Upper lobe of left lung (tissue), 6 donors: ENCODE data around the gene PSMG4. TPM values are rescaled to one million over a fixed set of nuclear protein-coding genes. Genes with fewer than 3 reads are reported as not detected.

Experiments
- ATAC-seq, 2 donors: fragments of 200-7000 bp; cut with Tn5 transposase; one replicate each; pipeline ENCODE4 v1.9.1; 2022; ENCODE audit warnings: mild to moderate bottlenecking in 2 of 2, moderate library complexity in 2 of 2; ENCODE audit not compliant: low FRiP score in 2 of 2
- DNase-seq, 2 donors: peaks; one replicate each; pipeline ENCODE4 v3.0.0-alpha.2; 2019 to 2020
- H3K27ac ChIP-seq, 4 donors: fragments of 200-600 bp; sonication (generic); one replicate each; pipeline ENCODE4 v1.5.1; 2016 to 2019
- H3K27me3 ChIP-seq, 4 donors: fragments of 200-600 bp; sonication (generic); one replicate each; pipeline ENCODE4 v1.5.1; 2017 to 2019
- H3K36me3 ChIP-seq, 4 donors: fragments of 200-600 bp; sonication (generic); one replicate each; pipeline ENCODE4 v1.5.1; 2016 to 2019
- H3K4me1 ChIP-seq, 4 donors: fragments of 200-600 bp; sonication (generic); one replicate each; pipeline ENCODE4 v1.5.1; 2018 to 2019
- H3K4me3 ChIP-seq, 4 donors: fragments of 200-600 bp; sonication (generic); one replicate each; pipeline ENCODE4 v1.5.1; 2017 to 2019; ENCODE audit warnings: mild to moderate bottlenecking in 2 of 4, moderate library complexity in 1 of 4
- H3K9me3 ChIP-seq, 4 donors: fragments of 200-600 bp; sonication (generic); one replicate each; pipeline ENCODE4 v1.5.1; 2018 to 2019
- EP300 ChIP-seq, 4 donors: sonication (generic); formaldehyde crosslinking; IDR thresholded peaks; one replicate each; pipeline ENCODE4 v1.5.1; 2017; ENCODE audit warnings: antibody characterized with exemption in 4 of 4, control low read depth in 2 of 4
- POLR2A ChIP-seq, 4 donors: fragments of 450-650 bp; IDR thresholded peaks; one replicate each; pipeline ENCODE4 v1.5.1; 2016 to 2017; ENCODE audit warnings: antibody characterized with exemption in 4 of 4, mild to moderate bottlenecking in 2 of 4
- POLR2AphosphoS5 ChIP-seq, 2 donors: sonication (generic); formaldehyde crosslinking; IDR thresholded peaks; one replicate each; pipeline ENCODE4 v1.5.1; 2017; ENCODE audit warnings: antibody characterized with exemption in 2 of 2
- WGBS, 2 donors: methylation state at CpG; one replicate each; pipeline ENCODE4 v1.1.5; 2017 to 2018; 5-methylcytosine and 5-hydroxymethylcytosine counted together
- total RNA-seq, 6 donors: library from RNA; depleted of rRNA in 4 of 6; stranded (reverse); fragments of >200 nt in 4 of 6; gene quantifications; one replicate each; pipeline versions ENCODE4 v1.1.0 to v1.2.1, GENCODE V29; 2016 to 2021
- TF ChIP-seq, protein P1 (sequence below), 6 experiments: fragments of 450-650 bp in 4 of 6; fragments of 200-600 bp in 2 of 6; sonication (generic) in 2 of 6; IDR thresholded peaks; one replicate each; pipeline ENCODE4 v1.5.1; 2016 to 2019; ENCODE audit warnings: antibody characterized with exemption in 6 of 6
- donor health status: DM: no; HTN: no; CAD: no; lungs with moderate emphysema.
- donor health status: DM: no; HTN: yes; CAD: no; lungs with severe emphysema.

PSMG4 gene
- total RNA-seq, 6 donors from 2014 or later: 17.0 to 24.5 (median 22.9) TPM

- 6 to 8% methylated on average over 8 to 21 of the region's 28 CpGs for WGBS, 2 donors
- peak in 1 of 2 donors; percentile 85 for DNase-seq
- TF ChIP-seq EP300 (IDR thresholded peaks at IDR 0.05) (no peak), POLR2A (IDR thresholded peaks at IDR 0.05) (no peak), POLR2AphosphoS5 (IDR thresholded peaks at IDR 0.05) (no peak)
- TF ChIP-seq, protein P1, sequence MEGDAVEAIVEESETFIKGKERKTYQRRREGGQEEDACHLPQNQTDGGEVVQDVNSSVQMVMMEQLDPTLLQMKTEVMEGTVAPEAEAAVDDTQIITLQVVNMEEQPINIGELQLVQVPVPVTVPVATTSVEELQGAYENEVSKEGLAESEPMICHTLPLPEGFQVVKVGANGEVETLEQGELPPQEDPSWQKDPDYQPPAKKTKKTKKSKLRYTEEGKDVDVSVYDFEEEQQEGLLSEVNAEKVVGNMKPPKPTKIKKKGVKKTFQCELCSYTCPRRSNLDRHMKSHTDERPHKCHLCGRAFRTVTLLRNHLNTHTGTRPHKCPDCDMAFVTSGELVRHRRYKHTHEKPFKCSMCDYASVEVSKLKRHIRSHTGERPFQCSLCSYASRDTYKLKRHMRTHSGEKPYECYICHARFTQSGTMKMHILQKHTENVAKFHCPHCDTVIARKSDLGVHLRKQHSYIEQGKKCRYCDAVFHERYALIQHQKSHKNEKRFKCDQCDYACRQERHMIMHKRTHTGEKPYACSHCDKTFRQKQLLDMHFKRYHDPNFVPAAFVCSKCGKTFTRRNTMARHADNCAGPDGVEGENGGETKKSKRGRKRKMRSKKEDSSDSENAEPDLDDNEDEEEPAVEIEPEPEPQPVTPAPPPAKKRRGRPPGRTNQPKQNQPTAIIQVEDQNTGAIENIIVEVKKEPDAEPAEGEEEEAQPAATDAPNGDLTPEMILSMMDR (IDR thresholded peaks at IDR 0.05): no peak
- H3K4me1 ChIP-seq: peaks cover 48 to 60% (median 52%) of the 10 kb centered on the region in 4 donors
- peaks cover 12 to 63% (median 34%) of the 10 kb centered on the region in 4 donors for H3K27me3 ChIP-seq
- no peak overlapping the region for H3K27ac ChIP-seq
- H3K4me3 ChIP-seq: peak overlapping the region in 1 of 4 donors; percentile 24
- no peaks in the 10 kb centered on the region for H3K36me3 ChIP-seq
- no peaks in the 10 kb centered on the region for H3K9me3 ChIP-seq
- ATAC-seq: no peak
Observed at GRCh38 chr6:3229566-3230178, 29.1 kb upstream of the PSMG4 start.

GRCh38 chr6:3230256-3230882 lies 28.4 kb upstream of the PSMG4 start:
- Histone ChIP-seq H3K9me3 (no peaks in the 10 kb centered on the region), H3K4me3 (no peak overlapping the region), H3K36me3 (no peaks in the 10 kb centered on the region), H3K4me1 (peaks cover 48 to 60% (median 52%) of the 10 kb centered on the region in 4 donors), H3K27me3 (peaks cover 12 to 63% (median 34%) of the 10 kb centered on the region in 4 donors), H3K27ac (no peak overlapping the region)
- ATAC-seq (no peak), DNase-seq (no peak)
- no peak for TF ChIP-seq POLR2A (IDR thresholded peaks at IDR 0.05)
- no peak for TF ChIP-seq POLR2AphosphoS5 (IDR thresholded peaks at IDR 0.05)
- no peak for TF ChIP-seq EP300 (IDR thresholded peaks at IDR 0.05)
- TF ChIP-seq, protein P1 (IDR thresholded peaks at IDR 0.05): no peak
- WGBS, 2 donors: 25 to 26% methylated on average over 11 of the region's 11 CpGs

- no peaks in the 10 kb centered on the region for H3K36me3 ChIP-seq
- no peak for TF ChIP-seq POLR2AphosphoS5 (IDR thresholded peaks at IDR 0.05)
- TF ChIP-seq, protein P1 (IDR thresholded peaks at IDR 0.05): no peak
- no peak for TF ChIP-seq POLR2A (IDR thresholded peaks at IDR 0.05)
- TF ChIP-seq EP300 (IDR thresholded peaks at IDR 0.05): no peak
- 5 to 6% methylated on average over 10 to 11 of the region's 11 CpGs for WGBS, 2 donors
- no peak for DNase-seq
- H3K27ac ChIP-seq: no peak overlapping the region
- no peak for ATAC-seq
- H3K4me3 ChIP-seq: peak overlapping the region in 3 of 4 donors; percentile 50 to 59 (median 57)
- peaks cover 12 to 63% (median 34%) of the 10 kb centered on the region in 4 donors for H3K27me3 ChIP-seq
- peaks cover 48 to 60% (median 52%) of the 10 kb centered on the region in 4 donors for H3K4me1 ChIP-seq
- H3K9me3 ChIP-seq: no peaks in the 10 kb centered on the region
Observed at GRCh38 chr6:3230900-3231246, 27.9 kb upstream of the PSMG4 start.

DNA sequence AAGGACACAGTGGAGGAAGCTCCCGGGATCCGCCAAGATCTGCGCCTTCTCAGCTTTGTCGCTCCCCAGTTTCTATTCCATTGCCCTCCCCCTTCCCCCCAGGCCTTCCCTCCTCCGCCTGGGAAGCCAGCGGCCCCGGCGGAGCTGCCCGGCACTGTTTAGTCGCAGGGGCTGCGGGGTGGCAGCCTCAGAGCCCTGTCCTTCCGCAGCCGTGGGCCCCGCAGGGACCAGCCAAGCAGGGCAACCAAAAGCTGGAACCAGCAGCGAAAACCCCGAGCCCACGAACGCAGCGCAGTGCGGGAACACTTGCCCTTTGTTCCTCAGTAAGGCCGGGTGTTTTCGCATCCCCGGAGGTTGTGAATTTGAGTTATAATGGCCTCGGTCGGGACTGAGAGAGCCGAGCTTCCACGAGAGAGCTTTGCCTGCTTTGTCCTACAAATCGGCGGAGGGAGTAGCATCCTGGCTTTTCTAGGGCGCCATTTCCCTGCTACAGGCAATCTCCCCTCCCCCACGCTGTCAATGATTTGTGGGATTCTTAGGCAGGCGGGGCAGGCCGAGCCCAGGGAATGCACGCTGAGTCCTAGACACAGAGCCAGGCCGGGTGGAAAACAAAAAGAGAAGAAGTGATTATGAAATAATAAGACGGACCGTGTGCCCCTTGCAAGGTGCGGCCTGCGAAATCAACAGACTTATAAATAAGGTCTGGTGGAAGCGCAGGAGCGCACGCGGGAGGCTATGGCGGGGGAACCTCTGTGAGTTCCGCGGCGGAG lies 27.3 kb upstream of the PSMG4 start:
- peak in 1 of 4 donors; percentile 18 for TF ChIP-seq POLR2A (IDR thresholded peaks at IDR 0.05)
- TF ChIP-seq, protein P1 (IDR thresholded peaks at IDR 0.05): no peak
- TF ChIP-seq POLR2AphosphoS5 (IDR thresholded peaks at IDR 0.05): peak in 1 of 2 donors; percentile 50
- Histone ChIP-seq H3K9me3 (no peaks in the 10 kb centered on the region), H3K27ac (peak overlapping the region; percentile 23 to 67 (median 40)), H3K27me3 (peaks cover 12 to 57% (median 32%) of the 10 kb centered on the region in 4 donors), H3K36me3 (no peaks in the 10 kb centered on the region), H3K4me3 (peak overlapping the region; percentile 35 to 59 (median 54)), H3K4me1 (peaks cover 48 to 58% (median 52%) of the 10 kb centered on the region in 4 donors)
- 2 to 4% methylated on average over 45 to 47 of the region's 47 CpGs for WGBS, 2 donors
- ATAC-seq: peak; percentile 74 to 79
- DNase-seq: peak; percentile 82 to 84
